Lower lobe of right lung (tissue), 2 donors: ENCODE results near the gene SRSF12. TPM values are rescaled to one million over a fixed set of nuclear protein-coding genes. Genes with fewer than 3 reads are reported as not detected.

Experiments used
- ATAC-seq, 2 donors: fragments of 200-7000 bp; cut with Tn5 transposase; one replicate each; pipeline ENCODE4 v1.9.1; 2020 to 2022; ENCODE audit warnings: mild to moderate bottlenecking in 2 of 2, moderate library complexity in 2 of 2
- DNase-seq: peaks from one replicate; pipeline ENCODE4 v3.0.0-alpha.2; 2020
- H3K27ac ChIP-seq: fragments of 200-600 bp; one replicate; pipeline ENCODE4 v1.8.0; 2022
- H3K27me3 ChIP-seq: fragments of 200-600 bp; one replicate; pipeline ENCODE4 v1.8.0; 2022; ENCODE audit warnings: low read depth
- H3K36me3 ChIP-seq: fragments of 200-600 bp; one replicate; pipeline ENCODE4 v1.8.0; 2022; ENCODE audit warnings: mild to moderate bottlenecking
- H3K4me1 ChIP-seq: fragments of 200-600 bp; one replicate; pipeline ENCODE4 v1.8.0; 2022
- H3K4me3 ChIP-seq: fragments of 200-600 bp; one replicate; pipeline ENCODE4 v1.8.0; 2022; ENCODE audit warnings: mild to moderate bottlenecking
- H3K9me3 ChIP-seq: fragments of 200-600 bp; one replicate; pipeline ENCODE4 v1.8.0; 2022
- CTCF ChIP-seq: fragments of 200-600 bp; IDR thresholded peaks from one replicate; pipeline ENCODE4 v1.8.0; 2022; ENCODE audit warnings: antibody characterized with exemption, mild to moderate bottlenecking
- intact Hi-C: fragments of 100-400 bp; cut with DNase I; formaldehyde crosslinking; loops from one replicate; pipeline ENCODE4 v1.11.0; 2022
- total RNA-seq: library from RNA; stranded (reverse); fragmentation: NEBNext Ultra II Directional; extraction: Animal tissue kit (Norgen Biotek cat#: 25700); gene quantifications from one replicate; pipeline ENCODE4 v1.2.1, GENCODE V29; 2021
- donor health status: DM: no; HTN: yes; CAD: no; lungs with severe emphysema.

Gene SRSF12
- total RNA-seq, 1 donor from 2014 or later: not detected

GRCh38 chr6:89048985-89049384 is 68.9 kb downstream of the SRSF12 start:
- no peak overlapping the region for H3K4me3 ChIP-seq
- DNase-seq: no peak
- H3K4me1 ChIP-seq: peaks cover 19% of the 10 kb centered on the region
- H3K27ac ChIP-seq: no peak overlapping the region
- no peaks in the 10 kb centered on the region for H3K36me3 ChIP-seq
- ATAC-seq: no peak
- intact Hi-C loops: no loop called here
- TF ChIP-seq CTCF: no peak
- no peaks in the 10 kb centered on the region for H3K27me3 ChIP-seq
- no peaks in the 10 kb centered on the region for H3K9me3 ChIP-seq

- DNase-seq (no peak), ATAC-seq (no peak)
- H3K9me3 ChIP-seq: no peaks in the 10 kb centered on the region
- intact Hi-C loops: no loop called here
- no peak overlapping the region for H3K4me3 ChIP-seq
- no peak for TF ChIP-seq CTCF
- H3K27ac ChIP-seq: no peak overlapping the region
- no peaks in the 10 kb centered on the region for H3K36me3 ChIP-seq
- no peaks in the 10 kb centered on the region for H3K27me3 ChIP-seq
- peaks cover 19% of the 10 kb centered on the region for H3K4me1 ChIP-seq
Measured at GRCh38 chr6:89048288-89048923, 69.5 kb downstream of the SRSF12 start.

GRCh38 chr6:89047473-89047872 is 70.4 kb downstream of the SRSF12 start:
- H3K27ac ChIP-seq: no peak overlapping the region
- no peak overlapping the region for H3K4me3 ChIP-seq
- DNase-seq: no peak
- intact Hi-C loops: no loop called here
- TF ChIP-seq CTCF: no peak
- H3K27me3 ChIP-seq: no peaks in the 10 kb centered on the region
- no peaks in the 10 kb centered on the region for H3K9me3 ChIP-seq
- peaks cover 19% of the 10 kb centered on the region for H3K4me1 ChIP-seq
- ATAC-seq: no peak
- H3K36me3 ChIP-seq: no peaks in the 10 kb centered on the region

Other genes starting within 250 kb of the SRSF12 start
- gene RNGTT, start 154.5 kb downstream of the SRSF12 start, total RNA-seq: 11.4 TPM
- gene PNRC1, start 37.3 kb downstream of the SRSF12 start, total RNA-seq: 198 TPM
- 8.1 TPM for gene PM20D2, start 28.0 kb upstream of the SRSF12 start, total RNA-seq
- gene GABRR1, start 99.3 kb upstream of the SRSF12 start, total RNA-seq: not detected
- 1.2 TPM for gene GABRR2, start 197.2 kb upstream of the SRSF12 start, total RNA-seq
- 46.9 TPM for gene UBE2J1, start 234.7 kb upstream of the SRSF12 start, total RNA-seq